CD1c-positive myeloid dendritic cell (primary cell): Measurements from ENCODE around the gene ACTN4.
A peak's percentile ranks its signal among the peaks of the same experiment; 100 is the strongest.
"Not testable (repeated sequence)": the region's sequence is repeated elsewhere in the genome, so short reads cannot be mapped to it uniquely, and the experiment has no call there.

Experiments
- DNase-seq: peaks from one replicate; pipeline ENCODE4 v3.0.0-alpha.2; 2016; ENCODE audit errors: extremely low spot score

The ACTN4 gene

DNA sequence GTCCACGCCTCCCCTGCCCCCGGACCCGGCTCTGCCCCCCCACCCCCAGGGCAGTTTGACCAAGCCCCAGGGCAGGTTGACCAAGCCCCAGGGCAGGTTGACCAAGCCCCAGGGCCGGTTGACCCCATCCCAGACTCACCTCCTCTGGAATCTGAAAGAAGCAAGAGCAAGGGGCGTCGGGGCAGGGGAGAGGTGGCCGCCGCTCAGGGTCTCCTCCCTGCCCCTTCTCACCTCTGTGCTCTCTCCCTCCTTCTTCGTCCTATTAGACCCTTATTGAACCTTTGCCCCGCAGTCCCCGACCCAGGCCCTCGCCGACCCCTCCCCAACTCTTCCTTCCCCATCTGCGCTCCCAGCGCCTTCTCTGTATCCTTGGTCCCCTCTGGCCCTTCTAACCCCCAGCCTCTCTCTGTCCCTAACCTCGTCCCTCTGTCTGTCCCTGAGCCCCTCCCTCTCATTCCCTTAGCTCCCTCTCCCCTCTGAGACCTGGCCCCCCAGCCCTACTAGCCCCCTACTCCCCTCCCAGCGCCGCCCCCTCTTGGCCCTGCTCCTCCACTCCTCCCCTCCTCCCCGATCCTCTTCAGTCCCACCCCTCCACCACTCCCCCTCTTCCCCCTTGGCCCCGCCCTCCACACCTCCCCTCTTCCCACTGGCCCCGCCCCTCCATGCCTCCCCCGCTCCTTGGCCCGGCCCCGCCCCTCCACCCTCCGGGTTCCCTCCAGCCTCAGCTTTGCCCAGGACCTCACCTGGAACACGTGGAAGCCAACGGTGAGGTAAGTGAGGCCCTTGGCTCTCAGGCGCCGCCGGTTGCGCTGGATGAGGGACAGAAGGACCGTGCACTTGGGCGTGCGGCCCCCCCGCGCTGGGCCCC, 89.2 kb downstream of the ACTN4 start:
- DNase-seq, result peak; percentile 37

DNA sequence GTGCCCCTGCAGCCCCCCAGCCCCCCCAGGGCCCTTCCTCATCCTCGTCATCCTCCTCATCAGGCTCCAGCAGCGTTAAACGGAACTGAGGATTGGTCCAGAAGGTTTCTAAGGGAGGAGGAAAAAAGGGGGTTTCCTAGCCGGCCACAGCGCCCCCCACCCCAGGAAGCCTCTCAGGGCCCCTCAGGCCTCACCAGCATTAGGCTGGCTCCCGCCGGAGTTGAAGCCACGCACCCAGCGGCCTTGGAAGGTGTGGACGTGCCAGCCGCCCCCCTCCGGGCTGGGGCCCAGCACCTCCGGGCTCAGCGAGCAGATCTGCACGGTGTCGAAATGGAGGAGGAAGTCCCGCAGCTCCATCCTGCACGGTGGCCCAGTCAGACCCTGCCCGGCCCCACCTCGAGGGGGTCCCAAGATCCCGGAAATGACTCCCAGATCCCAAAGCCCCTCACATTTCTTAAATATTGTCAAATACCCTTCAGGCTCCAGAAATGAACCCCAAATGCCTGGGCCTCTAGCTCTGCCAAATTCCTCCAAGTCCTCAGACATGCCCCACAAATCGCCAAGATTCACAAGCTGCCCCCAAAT, 89.9 kb downstream of the ACTN4 start:
- no peak for DNase-seq

DNA sequence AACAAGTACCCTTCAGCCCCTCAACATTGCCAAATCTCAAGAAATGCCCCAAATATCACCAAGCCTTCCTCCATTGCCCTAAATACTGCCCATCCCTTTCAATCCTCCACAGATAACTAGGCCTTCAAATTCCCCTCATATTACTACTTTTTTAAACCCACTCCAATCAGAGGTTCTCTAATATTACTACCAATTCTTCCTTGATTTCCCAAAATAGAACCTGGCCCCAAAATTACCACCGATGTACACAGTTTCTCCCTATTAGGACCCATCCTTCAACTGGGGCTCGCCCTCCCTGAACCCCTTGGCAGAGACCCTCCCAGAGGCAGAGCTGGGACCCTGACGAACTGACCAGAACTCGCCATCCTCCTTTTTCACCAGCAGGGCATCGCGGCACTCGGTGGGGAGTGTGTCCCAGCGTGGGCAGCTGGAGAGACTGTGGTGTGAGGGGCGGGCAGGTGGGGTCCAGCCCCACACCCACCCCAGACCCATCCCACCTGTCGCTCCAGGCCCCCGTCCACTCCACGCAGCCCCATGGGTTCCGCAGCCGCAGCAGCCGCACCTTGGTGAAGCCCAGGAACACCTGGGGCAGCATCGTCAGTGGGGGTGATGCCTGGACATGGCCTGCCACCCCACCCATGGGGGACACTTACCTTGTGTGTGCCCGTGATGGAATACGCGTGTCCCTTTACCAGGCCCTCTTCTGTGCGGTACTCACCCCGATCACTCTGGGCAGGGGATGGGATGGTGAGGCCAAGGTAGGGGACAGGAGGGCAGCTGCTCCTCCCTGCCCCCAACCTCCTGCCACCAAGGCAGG, 90.7 kb downstream of the ACTN4 start:
- no peak for DNase-seq

DNA sequence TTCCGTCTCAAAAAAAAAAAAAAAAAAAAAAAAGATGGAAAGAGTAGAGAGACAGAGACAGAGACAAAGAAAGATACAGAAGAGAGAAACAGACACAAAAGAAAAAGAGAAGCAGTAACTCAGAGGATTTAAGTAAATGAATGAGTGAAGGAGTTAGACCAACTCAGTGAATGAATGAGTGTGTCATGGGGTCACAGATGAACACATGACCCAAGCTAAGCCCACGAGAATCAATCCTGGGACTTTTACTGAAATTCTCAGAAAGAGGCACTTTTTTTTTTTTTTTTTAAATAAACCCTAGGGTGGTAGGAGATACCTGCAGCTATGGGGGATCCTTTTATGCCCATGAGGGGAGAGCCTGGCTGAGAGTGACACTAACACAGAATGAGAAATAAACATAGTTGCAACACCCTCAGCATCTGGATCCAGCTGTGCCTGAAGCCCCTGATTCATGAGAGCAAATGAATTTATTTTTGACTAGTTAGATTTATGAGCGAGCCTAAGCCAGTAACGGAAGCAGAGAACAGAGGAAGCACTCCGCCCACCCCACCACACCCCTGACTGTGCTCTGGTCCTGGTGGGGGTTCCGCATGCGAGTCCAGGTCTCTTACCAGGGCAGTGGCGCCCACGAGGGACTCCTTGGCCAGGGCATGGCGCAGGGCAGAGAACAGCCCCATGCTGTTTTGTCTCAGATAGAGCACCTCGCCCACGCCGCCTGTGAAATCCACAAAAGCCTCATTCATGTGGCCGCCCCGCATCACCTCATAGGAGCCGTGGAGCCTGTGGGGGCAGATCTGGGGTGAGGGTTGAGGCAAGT, 92.2 kb downstream of the ACTN4 start:
- DNase-seq, result peak; percentile 18

DNA sequence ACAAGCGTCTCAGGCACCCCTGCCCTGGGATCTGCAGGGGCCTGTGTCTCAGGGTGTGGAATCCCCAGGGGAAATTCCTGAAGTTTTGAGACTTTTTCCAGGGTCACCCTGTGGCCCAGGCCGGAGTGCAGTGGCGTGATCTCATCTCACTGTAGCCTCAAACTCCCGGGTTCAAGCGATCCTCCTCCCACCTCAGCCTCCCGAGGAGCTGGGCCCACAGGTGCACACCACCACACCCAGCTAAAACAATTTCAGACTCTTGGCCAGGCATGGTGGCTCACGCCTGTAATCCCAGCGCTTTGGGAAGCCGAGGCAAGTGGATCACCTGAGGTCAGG, 92.8 kb downstream of the ACTN4 start:
- DNase-seq, result no peak

DNA sequence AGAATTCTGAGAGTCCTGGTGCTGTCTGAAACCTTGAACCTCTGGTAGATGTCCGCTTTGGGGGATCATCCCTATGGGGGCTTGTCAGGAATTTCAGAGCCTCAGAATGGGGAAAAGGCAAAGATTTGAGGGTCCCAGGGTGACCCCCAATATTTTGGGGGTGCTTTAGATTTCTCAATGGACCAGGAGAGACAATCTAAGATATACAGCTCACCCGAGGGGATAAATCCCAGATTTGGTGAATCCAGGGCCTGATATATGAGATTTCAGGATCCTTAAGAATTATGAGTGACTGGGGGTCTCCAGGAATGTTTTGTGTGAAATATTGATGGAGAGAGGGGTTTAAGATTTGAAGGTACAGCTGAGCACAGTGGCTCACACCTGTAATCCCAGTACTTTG, 93.5 kb downstream of the ACTN4 start:
- no peak for DNase-seq

DNA sequence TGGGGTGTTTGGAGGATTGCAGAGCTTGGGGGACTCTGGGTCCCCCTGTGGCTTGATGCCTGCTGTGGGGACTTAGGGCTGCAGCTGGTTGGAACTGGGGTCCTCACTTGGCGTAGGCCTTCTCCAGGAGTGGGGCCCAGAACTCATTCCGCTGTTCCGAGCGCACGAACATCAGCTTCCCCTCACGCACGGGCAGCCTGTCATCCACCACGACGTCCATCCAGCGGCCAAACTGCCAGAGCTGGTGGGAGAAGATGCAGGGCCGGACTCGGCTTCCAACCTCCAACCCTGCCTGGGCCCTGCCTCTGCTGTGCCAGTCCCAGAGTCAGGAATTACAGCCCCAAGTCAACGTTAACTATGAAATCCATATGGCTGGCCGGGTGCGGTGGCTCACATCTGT, 94.2 kb downstream of the ACTN4 start:
- DNase-seq, result no peak

DNA sequence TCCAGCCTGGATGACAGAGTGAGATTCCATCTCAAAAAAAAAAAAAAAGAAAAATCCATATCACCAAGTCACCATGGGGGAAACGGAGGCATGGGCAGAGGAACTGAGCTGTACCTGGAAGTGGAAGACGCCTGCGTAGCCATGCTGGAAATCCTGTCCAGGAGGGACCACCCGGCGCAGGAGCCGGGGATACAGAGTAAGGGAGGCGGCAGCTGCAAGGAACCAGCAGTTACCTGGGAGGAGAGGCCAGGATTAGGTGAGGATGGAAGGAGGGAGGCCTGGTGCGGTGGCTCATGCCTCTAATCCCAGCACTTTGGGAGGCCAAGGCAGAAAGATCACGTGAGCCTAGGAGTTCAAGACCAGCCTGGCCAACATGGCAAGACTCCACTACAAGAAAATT, 94.8 kb downstream of the ACTN4 start:
- no peak for DNase-seq

DNA sequence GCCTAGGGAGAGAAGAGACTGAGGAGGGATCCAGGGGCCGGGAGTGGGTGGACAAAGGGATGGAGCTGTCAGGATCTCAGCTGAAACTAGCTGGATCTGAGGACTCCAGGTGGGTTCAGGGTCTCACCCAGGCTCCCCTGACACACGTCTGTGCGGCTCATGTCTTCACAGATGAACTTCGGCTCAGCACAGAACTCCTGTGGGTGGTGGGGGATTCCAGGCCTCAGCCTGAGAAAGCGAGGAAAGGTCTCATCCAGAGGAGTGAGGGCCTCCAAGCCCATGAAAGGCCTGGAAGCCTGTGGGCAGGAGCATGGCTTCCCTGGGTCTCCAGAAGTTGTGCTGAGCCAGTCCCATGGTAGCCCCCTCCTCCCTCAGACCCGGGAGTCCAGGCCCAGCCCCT, 95.5 kb downstream of the ACTN4 start:
- DNase-seq, result no peak

DNA sequence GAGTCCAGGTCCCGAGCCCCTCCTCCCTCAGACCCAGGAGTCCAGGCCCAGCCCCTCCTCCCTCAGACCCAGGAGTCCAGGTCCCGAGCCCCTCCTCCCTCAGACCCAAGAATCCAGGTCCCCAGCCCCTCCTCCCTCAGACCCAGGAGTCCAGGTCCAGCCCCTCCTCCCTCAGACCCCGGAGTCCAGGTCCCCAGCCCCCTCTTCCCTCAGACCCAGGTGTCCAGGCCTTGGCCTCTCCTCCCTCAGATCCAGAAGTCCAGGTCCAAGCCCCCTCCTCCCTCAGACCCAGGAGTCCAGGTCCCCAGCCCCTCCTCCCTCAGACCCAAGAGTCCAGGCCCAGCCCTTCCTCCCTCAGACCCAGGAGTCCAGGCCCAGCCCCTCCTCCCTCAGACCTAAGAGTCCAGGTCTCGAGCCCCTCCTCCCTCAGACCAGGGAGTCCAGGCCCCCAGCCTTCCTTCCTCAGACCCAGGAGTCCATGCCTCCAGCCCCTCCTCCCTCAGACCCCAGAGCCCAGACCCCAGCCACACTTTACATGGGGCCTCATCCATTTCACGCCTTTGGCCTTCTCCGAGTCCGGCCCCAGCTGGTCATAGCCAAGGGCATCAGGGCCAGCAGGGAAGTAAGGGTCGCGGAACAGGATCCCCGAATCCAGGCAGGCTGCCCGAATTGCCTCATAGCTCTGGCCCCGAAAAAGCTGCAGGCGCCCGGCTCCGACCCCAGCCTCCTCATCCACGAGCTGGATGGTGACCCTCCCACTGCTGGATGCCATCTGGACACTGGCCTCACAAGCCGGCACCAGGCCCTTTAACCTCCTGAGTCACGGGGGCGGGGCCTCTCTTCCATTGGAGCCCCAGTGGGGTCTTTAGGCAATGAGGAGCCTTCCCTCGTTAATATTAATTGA, 96.2 kb downstream of the ACTN4 start:
- no peak for DNase-seq

DNA sequence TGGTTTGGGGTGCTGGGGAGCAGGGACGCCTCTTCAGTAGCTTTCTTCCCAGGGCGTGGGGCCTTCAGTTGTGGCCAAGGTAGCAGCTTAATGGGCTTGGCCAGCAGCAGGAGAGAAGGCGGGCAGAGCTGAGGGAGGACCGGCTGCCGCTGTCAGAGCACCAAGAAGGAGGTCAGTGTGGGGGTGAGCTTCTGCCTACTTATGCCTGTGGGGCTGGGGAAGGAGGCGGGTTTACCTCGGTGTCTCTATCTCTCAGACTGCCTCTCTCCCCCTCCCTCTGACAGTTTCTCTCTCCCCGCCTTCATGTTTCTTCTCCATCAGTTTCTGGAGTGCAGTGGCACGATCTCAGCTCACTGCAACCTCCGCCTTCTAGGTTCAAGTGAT, 96.8 kb downstream of the ACTN4 start, which contains the start of gene CAPN12:
TSS of gene CAPN12 (minus strand) at position 177 of the 384 bp plus-strand sequence. CDS start 309 bp downstream, outside the sequence.
- no peak for DNase-seq

DNA sequence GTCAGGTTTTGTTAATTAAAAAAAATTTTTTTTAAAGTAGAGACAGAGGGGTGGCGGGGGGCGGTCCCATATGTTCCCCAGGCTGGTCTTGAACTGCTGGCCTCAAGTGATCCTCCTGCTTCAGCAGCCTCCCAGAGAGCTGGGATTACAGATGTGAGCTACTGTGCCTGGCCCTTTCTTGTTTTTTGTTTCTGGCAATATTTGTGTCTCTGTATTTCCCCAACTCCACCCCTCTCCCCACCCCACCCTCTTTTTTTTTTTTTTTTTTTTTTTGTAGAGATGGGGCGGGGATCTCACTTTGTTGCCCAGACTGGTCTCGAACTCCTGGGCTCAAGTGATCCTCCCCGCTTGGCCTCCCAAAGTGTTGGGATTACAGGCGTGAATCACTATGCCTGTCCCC, 97.4 kb downstream of the ACTN4 start:
- DNase-seq, result no peak

DNA sequence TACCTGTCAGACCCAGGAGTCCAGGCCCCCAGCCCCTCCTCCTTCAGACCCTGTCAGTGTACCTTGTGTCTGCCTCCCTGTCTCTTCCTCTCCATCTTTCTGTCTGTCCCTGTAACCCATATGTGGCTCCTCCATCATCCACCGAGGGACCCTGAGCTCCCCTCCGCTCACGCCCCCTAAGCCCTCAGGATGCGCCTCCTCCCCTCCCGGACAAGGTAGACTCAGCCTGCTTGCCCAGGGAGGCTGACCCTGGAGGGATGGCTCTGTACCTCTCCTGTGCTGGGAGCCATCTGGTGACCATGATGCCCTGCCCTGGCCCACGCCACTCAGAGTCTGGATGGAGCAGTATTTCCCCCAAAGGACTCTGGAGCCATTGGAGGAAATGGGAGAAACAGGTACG, 97.9 kb downstream of the ACTN4 start:
- DNase-seq, result no peak

DNA sequence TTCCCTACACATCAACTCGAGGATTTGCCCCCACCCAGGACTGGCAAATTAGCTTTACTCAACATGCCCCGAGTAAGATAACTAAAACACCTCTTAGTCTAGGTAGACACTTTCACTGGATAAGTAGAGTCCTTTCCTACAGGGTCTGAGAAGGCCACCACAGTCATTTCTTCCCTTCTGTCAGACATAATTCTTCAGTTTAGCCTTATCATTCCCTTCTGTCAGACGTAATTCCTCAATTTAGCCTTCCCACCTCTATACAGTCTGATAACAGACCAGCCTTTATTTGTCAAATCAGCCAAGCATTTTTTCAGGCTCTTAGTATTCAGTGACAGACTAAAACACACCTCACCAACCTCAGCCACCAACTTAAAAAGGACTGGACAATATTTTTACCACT, 106.3 kb downstream of the ACTN4 start:
- not testable (repeated sequence) for DNase-seq

DNA sequence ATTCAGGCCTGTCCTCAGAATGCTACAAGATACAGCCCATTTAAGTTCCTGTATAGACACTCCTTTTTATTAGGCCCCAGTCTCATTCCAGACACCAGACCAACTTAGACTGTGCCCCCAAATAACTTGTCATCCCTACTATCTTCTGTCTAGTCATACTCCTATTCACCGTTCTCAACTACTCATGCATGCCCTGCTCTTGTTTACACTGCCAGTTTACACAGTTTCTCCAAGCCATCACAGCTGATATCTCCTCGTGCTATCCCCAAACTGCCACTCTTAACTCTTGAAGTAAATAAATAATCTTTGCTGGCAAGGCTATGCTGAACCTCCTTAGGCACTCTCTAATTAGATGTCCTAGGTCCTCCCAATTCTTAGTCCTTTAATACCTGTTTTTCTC, 106.7 kb downstream of the ACTN4 start:
- not testable (repeated sequence) for DNase-seq

DNA sequence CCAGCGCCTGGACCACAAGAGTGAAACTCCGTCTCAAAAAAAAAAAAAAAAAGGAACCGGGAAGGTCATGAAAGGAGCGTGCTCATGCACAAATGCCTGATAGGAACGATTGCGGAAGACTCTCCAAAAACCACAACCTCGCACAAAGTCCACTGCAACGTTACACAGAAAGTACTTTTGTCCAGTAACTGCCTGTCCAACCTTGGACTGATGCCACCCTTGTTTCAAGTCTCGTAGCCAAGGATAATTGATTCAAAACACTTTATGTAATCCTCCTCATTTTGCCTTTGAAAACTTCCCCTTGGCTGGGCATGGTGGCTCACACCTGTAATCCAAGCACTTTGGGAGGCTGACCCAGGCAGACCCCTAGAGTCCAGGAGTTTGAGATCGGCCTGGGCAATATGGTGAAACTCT, 112.1 kb downstream of the ACTN4 start:
- DNase-seq, result peak; percentile 60

DNA sequence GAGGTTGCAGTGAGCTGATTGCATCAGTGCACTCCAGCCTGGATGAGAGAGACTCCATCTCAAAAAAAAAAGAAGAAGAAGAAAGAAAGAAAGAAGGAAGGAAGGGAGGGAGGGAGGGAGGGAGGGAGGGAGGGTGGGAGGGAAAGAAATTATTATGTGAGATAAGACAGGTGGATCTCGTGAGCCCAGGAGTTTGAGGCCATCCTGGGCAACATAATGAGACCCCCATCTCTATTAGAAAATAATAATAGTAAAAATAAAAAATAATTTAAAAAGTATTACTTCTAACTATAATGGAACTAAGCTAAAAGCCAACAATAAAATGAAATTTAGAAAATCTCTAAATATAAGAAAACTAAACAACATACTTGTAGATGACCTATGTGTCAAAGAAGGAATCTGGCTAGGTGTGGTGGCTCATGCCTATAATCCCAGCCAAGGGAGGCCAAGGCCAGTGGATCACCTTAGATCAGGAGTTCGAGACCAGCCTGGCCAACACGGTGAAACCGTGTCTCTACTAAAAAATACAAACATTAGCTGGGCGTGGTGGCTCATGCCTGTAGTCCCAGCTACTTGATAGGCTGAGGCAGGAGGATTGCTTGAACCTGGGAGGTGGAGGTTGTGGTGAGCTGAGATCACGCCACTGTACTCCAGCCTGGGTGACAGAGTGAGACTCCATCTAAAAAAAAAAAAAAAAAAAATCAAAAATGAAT, 113.5 kb downstream of the ACTN4 start:
- not testable (repeated sequence) for DNase-seq

DNA sequence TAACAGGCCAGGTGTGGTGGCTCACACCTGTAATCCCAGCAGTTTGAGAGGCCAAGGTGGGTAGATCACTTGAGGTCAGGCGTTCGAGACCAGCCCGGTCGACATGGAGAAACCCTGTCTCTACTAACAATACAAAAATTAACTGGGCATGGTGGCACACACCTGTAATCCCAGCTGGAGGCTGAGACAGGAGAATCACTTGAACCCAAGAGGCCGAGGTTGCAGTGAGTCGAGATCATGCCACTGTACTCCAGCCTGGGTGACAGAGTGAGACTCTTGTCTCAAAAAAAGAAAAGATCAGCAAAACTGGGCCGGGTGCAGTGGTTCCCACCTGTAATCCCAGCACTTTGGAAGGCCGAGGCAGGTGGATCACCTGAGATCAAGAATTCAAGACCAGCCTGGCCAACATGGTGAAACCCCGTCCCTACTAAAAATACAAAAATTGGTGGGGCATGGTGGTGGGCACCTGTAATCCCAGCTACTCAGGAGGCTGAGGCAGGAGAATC, 114.5 kb downstream of the ACTN4 start:
- not testable (repeated sequence) for DNase-seq

DNA sequence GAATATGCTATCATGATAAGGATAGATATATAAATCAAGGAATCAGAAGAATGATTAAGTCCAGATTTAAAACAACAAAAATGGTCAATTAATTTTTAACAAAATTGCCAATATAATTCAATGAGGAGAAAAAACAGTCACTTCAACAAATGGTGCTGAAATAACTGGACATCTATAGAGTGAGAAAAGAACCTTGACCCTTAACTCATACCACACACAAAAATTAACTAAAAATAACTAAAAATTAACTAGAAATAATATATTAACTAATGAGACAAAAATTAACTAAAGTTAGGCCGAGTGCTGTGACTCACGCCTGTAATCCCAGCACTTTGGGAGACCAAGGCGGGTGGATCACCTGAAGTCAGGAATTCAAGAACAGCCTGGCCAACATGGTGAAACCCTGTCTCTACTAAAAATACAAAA, 116.4 kb downstream of the ACTN4 start:
- no peak for DNase-seq

DNA sequence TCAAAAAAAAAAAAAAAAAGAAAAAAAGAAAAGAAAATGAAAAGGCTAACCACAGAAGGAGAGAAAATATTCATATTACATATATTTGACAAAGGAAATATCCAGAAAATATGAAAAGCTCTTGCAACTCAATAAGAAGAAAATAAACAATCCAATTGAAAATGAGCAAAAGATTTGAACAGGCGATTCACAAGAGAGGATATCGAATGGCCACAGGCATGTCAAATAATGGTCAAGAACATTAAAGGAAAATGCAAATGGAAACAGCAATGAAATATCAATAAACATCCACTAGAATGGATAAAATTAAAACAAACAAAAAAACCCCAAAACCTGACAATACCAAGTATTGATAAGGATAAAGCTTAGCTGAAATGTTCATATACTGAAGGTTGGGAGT, 117.8 kb downstream of the ACTN4 start:
- no peak for DNase-seq
